ENCODE data around the gene HLTF. TPM values are rescaled to one million over a fixed set of nuclear protein-coding genes. Genes with fewer than 3 reads are reported as not detected.

HLTF gene
- total RNA-seq, 8 experiments from 2014 or later: 7.5 to 92.1 (median 71.6) TPM

DNA sequence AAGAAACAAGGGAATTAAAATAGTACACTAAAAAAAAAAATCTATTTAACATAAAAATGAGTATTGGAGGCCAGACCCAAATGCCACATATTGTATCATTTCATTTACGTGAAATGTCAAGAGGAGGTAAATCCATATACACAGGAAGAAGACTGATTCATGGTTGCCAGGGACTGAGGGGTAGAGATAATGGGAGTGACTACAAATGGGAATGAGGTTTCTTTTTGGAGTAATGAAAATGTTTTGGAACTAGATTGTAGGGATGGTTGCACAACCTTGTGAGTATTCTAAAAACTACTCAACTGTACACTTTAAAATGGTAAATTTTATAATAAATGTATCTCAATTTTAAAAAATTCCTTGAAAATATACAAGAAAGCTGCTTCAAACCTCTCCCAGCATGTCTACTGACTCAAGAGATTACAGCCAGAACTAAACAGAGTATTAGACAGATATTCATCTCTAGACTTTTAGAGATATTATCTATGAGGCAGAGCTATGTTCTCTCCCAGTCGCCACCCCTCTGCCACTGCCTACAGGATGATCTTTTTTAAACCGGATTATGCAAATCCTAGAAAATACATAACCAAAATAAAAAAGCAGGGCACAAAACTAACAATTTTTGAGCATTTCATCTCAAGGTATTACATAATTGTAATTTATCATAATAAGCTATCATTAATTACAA, 6.2 kb downstream of the HLTF start:
- Histone ChIP-seq H3K27ac (no peak overlapping the region), H3K4me1 (replicated peaks in 1 of 2) (peaks cover 8 to 9% of the 10 kb centered on the region in 2 donors), H3K4me3 (no peak overlapping the region)
- in situ Hi-C loops (cut with MboI; ENCODE audit: low pct_unique_long_range_greater_than_20kb in 2 of 9, low sequenced_read_pairs in 9 of 9, unreplicated experiment in 9 of 9): no loop called here
- ATAC-seq (replicated peaks in 6 of 8): peak in 1 of 8 experiments; percentile 44
- 81 to 100% (median 87%) methylated on average over 1 to 3 of the region's 3 CpGs for WGBS, 10 experiments

DNA sequence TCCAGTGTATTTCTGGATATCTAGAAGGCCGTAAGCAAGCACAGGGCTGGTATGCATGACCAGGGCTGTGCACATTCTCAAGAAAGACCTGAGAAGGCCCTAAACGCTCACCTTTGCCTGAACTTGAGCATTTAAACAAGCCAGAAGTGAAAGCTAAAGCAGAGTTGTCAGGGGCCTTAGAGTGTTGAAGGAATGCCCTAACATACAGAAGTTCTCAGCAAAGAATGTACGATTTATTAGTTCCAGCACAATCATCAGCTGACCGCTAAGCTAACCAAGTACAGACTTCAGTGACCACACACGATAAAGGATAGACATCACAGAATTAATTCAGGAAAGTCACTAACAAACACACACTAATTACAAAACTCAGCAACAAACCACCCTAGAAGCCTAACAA, 8.7 kb downstream of the HLTF start:
- Histone ChIP-seq H3K4me3 (no peak overlapping the region), H3K4me1 (replicated peaks in 1 of 2) (no peaks in the 10 kb centered on the region), H3K27ac (no peak overlapping the region)
- peak in 3 of 8 experiments; percentile 56 to 99 (median 66) for ATAC-seq (replicated peaks in 6 of 8)
- in situ Hi-C loops (cut with MboI; ENCODE audit: low pct_unique_long_range_greater_than_20kb in 2 of 9, low sequenced_read_pairs in 9 of 9, unreplicated experiment in 9 of 9): no loop called here
- WGBS, 10 experiments: 50 to 100% (median 82%) methylated on average over 1 to 5 of the region's 5 CpGs; no CpG with 5 or more reads in 2 of the 10 experiments

DNA sequence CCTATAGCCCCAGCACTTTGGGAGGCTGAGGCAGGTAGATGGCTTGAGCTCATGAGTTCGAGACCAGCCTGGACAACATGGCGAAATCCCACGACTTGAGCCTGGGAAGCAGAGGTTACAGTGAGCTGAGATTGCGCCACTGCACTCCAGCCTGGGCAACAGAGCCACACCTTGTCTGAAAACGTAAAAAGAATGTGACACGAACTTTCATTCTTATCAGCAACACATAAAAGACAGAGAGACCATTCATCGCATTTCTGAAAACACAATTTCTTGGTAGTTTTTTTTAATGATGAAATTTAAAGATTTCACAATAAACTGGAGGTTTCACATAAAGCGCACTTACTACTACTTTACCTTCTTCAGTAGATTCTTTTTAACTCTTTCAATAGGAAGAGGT, 18.4 kb downstream of the HLTF start:
- Histone ChIP-seq H3K4me3 (no peak overlapping the region), H3K27ac (no peak overlapping the region), H3K4me1 (replicated peaks in 1 of 2) (no peaks in the 10 kb centered on the region)
- in situ Hi-C loops (cut with MboI; ENCODE audit: low pct_unique_long_range_greater_than_20kb in 2 of 9, low sequenced_read_pairs in 9 of 9, unreplicated experiment in 9 of 9): no loop called here
- WGBS, 10 experiments: 86 to 100% (median 96%) methylated on average over 1 to 8 of the region's 8 CpGs
- ATAC-seq (replicated peaks in 6 of 8): no peak

DNA sequence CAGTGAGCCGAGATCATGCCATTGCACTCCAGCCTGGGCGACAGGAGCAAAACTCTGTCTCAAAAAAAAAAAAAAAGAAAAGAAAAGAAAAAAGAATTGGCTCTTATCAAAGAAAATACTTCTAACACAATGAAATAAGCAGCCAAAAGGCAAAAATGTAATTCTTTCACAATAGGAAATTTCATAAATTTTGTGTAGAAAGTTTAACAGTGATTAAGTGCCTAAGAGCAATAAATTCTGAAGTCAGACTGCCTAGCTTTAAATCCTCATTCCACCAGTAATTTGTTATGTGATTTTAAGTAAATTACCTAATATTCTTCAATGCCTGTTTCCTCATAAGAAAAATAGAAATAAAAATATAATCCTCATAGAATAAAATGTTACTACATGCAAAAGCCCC, 24.6 kb downstream of the HLTF start:
- no peak overlapping the region for H3K27ac ChIP-seq
- no peak overlapping the region for H3K4me3 ChIP-seq
- in situ Hi-C loops (cut with MboI; ENCODE audit: low pct_unique_long_range_greater_than_20kb in 2 of 9, low sequenced_read_pairs in 9 of 9, unreplicated experiment in 9 of 9): no loop called here
- ATAC-seq (replicated peaks in 6 of 8): no peak
- 55 to 100% (median 96%) methylated on average over 1 to 2 of the region's 2 CpGs; no CpG with 5 or more reads in 4 of the 10 experiments for WGBS, 10 experiments
- H3K4me1 ChIP-seq (replicated peaks in 1 of 2): no peaks in the 10 kb centered on the region

DNA sequence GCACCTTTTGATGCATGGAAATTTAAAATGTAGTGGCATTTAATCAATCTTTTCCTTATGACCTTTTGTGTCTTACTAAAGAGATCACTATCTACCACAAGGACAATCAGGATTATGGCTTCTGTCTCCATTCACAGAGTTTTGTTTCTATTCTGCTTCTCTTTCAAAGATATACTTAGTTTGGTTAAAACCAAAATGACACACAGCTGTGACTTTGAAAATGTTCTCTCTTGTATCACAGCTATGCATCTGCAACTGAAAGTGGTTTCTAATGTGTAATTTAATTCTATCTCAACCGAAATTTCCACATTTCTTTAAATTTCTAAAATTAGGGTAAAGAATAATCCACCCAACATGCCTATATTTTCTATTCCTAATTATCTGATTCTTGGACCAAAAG, 27.7 kb downstream of the HLTF start:
- Histone ChIP-seq H3K27ac (no peak overlapping the region), H3K4me3 (no peak overlapping the region), H3K4me1 (replicated peaks in 1 of 2) (no peaks in the 10 kb centered on the region)
- ATAC-seq (replicated peaks in 6 of 8): no peak
- in situ Hi-C loops (cut with MboI; ENCODE audit: low pct_unique_long_range_greater_than_20kb in 2 of 9, low sequenced_read_pairs in 9 of 9, unreplicated experiment in 9 of 9): no loop called here
- 86 to 100% (median 100%) methylated on average over 1 of the region's 1 CpG; no CpG with 5 or more reads in 2 of the 10 experiments for WGBS, 10 experiments

DNA sequence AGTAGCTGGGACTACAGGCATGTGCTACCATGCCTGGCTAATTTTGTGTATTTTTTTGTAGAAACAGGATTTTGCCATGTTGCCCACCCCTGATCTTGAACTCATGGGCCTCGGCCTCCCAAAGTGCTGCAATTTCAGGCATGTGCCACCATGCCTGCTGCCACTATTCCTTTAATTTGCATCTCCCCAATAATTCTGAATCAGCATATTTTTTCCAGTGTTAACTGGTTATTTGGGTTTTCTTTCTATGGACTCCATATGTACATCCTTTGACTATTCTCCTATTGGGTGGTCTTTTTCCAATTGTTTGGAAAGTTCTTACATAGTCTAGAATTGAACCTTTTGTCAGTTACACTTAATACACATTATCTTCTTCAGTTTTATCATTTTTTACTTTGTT, 28.1 kb downstream of the HLTF start:
- no peak overlapping the region for H3K27ac ChIP-seq
- H3K4me1 ChIP-seq (replicated peaks in 1 of 2): no peaks in the 10 kb centered on the region
- in situ Hi-C loops (cut with MboI; ENCODE audit: low pct_unique_long_range_greater_than_20kb in 2 of 9, low sequenced_read_pairs in 9 of 9, unreplicated experiment in 9 of 9): no loop called here
- no peak overlapping the region for H3K4me3 ChIP-seq
- 83 to 100% (median 100%) methylated on average over 1 of the region's 1 CpG; no CpG with 5 or more reads in 3 of the 10 experiments for WGBS, 10 experiments
- ATAC-seq (replicated peaks in 6 of 8): no peak

DNA sequence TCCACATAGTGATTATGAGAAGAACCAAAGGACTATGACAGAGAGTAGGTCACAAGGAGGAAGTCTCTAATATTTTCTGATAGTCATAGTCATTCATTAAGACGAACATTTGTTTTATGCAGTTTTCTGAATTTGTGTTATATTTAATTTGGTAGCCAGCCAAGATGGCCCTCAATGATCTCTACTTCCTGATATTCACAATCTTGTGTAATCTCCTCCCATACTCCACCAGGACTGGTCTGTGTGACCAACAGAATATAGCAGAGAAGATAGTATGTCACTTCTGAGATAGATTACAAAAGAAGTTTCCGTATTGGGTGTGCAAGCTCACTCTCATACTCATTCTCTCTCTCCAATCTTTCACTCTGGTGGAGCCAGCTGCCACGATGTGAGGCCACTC, 30.8 kb downstream of the HLTF start:
- 63 to 100% (median 92%) methylated on average over 2 to 3 of the region's 3 CpGs; no CpG with 5 or more reads in 3 of the 10 experiments for WGBS, 10 experiments
- no peak overlapping the region for H3K27ac ChIP-seq
- H3K4me3 ChIP-seq: no peak overlapping the region
- in situ Hi-C loops (cut with MboI; ENCODE audit: low pct_unique_long_range_greater_than_20kb in 2 of 9, low sequenced_read_pairs in 9 of 9, unreplicated experiment in 9 of 9): no loop called here
- no peaks in the 10 kb centered on the region for H3K4me1 ChIP-seq (replicated peaks in 1 of 2)
- ATAC-seq (replicated peaks in 6 of 8): no peak

DNA sequence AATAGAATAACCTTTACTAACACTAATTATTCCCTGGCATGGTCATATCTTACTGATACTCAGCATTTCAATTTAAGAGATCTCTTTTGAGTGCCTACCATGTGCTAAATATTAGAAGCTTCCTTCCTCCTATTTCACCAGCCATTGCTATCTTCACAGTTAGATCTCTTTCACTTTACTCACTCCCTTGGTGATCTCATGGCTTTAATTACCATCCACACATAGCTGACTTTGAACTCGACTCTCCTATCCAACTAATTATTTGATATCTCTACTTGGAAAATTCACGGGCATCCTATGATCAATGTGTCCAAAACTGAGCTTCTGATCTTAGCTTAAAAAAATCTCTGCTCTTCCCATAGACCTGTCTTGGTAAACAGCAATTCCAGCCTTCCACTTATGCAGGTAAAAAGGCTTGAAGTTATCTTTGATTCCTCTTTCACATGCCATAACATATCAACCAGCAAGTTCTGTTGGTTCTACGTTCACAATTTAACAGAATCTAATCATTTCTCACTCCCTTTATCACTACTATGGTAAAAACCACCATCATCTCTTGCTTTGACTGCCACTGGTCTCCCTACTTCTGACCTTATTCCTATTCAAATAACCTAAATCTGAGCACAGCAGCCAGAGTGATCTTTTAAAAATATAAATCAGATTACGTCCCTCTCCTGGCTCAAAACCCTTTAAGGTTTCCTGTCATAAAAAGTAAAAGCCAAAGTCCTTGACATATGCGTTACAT, 41.8 kb downstream of the HLTF start:
- WGBS, 10 experiments: 75 to 100% (median 87%) methylated on average over 2 to 5 of the region's 5 CpGs
- Histone ChIP-seq H3K27ac (no peak overlapping the region), H3K4me3 (no peak overlapping the region), H3K4me1 (replicated peaks in 1 of 2) (peaks cover 0 to 3% of the 10 kb centered on the region in 2 donors)
- no peak for ATAC-seq (replicated peaks in 6 of 8)
- in situ Hi-C loops (cut with MboI; ENCODE audit: low pct_unique_long_range_greater_than_20kb in 2 of 9, low sequenced_read_pairs in 9 of 9, unreplicated experiment in 9 of 9): no loop called here

DNA sequence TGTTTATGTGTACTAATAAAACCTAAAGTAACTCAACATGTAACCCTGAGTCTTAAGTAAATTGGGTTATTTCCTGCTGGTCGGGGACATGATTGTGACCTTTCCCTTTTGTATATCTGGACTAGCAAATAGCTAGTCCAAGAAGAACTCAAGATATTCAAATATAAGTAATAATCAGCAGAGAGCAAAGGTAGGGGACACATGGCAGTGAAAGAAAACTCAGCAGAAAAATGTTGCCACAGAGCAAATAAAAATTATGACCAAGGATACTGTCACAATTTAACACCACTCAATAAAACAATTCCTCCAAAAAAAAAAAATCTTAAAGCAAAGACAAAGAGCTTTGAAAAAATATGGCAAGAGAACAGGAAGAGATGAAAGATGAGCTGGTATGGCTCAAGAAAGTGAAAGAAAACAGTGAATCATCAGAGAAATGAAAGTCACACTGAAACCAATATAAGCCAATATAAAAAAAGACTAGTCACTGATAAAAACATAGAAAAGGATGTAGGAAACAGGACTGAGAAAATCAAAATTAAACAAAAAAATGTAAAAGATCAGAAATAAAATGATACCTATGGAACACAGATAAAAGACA, 43.4 kb downstream of the HLTF start:
- ATAC-seq (replicated peaks in 6 of 8): peak in 1 of 8 experiments; percentile 21
- WGBS, 10 experiments: 23 to 100% (median 89%) methylated on average over 1 of the region's 1 CpG; no CpG with 5 or more reads in 4 of the 10 experiments
- no peak overlapping the region for H3K27ac ChIP-seq

DNA sequence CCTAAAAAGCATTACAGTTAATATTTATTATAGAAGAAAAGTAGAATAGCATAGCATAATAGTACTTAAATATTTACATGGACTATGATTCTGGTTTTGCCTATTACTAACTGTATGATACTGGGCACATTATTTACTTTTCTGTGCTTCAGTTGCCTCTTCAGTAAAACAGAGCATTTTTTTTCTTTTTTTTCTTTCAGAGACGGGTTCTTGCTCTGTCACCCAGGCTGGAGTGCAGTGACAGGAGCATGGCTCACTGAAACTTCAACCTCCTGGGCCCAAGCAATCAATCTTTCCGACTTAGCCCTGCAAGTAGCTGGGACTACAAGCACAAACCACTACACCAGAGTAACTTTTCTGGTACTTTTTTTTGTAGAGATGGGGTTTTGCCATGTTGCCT, 48.0 kb downstream of the HLTF start:
- Histone ChIP-seq H3K4me3 (no peak overlapping the region), H3K27ac (no peak overlapping the region), H3K4me1 (replicated peaks in 1 of 2) (peaks cover 0 to 3% of the 10 kb centered on the region in 2 donors)
- no peak for ATAC-seq (replicated peaks in 6 of 8)
- 62 to 100% (median 80%) methylated on average over 1 to 2 of the region's 2 CpGs; no CpG with 5 or more reads in 3 of the 10 experiments for WGBS, 10 experiments
- in situ Hi-C loops (cut with MboI; ENCODE audit: low pct_unique_long_range_greater_than_20kb in 2 of 9, low sequenced_read_pairs in 9 of 9, unreplicated experiment in 9 of 9): no loop called here

More for the DNA sequence above, 43.4 kb downstream of the HLTF start:
- Histone ChIP-seq H3K4me1 (replicated peaks in 1 of 2) (peaks cover 0 to 3% of the 10 kb centered on the region in 2 donors), H3K4me3 (no peak overlapping the region)
- in situ Hi-C loops (cut with MboI; ENCODE audit: low pct_unique_long_range_greater_than_20kb in 2 of 9, low sequenced_read_pairs in 9 of 9, unreplicated experiment in 9 of 9): no loop called here

DNA sequence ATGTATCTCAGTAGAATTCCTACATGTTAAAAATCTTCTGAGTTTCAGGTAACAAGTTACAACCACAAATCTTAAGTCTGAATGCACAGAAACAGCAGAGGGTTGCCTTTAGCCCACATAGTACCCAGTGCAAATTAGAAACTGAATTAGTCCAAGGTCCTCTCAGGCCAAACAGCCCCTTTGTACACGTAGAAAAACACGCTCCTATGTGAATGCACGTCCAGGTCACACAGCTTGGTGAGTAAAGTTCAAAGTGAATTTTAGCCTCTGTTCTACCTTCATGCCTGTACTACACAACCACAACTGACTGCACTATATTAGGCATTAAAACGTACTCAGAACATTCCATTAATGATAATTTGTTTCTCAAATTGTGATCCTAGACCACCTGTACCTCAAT, 48.6 kb downstream of the HLTF start:
- in situ Hi-C loops (cut with MboI; ENCODE audit: low pct_unique_long_range_greater_than_20kb in 2 of 9, low sequenced_read_pairs in 9 of 9, unreplicated experiment in 9 of 9): no loop called here
- Histone ChIP-seq H3K4me1 (replicated peaks in 1 of 2) (peaks cover 0 to 2% of the 10 kb centered on the region in 2 donors), H3K4me3 (no peak overlapping the region), H3K27ac (no peak overlapping the region)
- no peak for ATAC-seq (replicated peaks in 6 of 8)
- 29 to 100% (median 91%) methylated on average over 1 to 4 of the region's 4 CpGs; no CpG with 5 or more reads in 2 of the 10 experiments for WGBS, 10 experiments

DNA sequence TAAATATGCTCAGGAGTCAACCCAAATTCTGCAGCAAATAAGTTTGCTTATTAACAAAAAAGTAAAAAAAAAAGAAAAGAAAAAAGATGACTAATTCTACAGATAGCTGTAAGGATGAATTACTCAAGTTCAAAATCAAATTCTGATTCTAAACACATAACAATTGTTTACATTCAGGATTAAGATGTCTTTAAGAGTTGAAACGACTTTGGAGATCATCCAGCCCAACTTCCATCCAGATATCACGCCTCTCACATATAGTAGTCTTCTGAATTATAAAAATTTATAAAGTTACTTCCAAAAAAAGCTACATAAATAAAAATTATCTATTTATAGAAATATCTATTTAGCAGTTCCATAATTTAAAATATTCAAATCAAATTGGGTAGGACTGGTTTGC, 55.2 kb downstream of the HLTF start:
- H3K4me3 ChIP-seq: no peak overlapping the region
- ATAC-seq (replicated peaks in 6 of 8): no peak
- H3K4me1 ChIP-seq (replicated peaks in 1 of 2): no peaks in the 10 kb centered on the region
- in situ Hi-C loops (cut with MboI; ENCODE audit: low pct_unique_long_range_greater_than_20kb in 2 of 9, low sequenced_read_pairs in 9 of 9, unreplicated experiment in 9 of 9): no loop called here
- 75 to 100% (median 100%) methylated on average over 1 to 2 of the region's 2 CpGs; no CpG with 5 or more reads in 1 of the 10 experiments for WGBS, 10 experiments
- H3K27ac ChIP-seq: no peak overlapping the region

DNA sequence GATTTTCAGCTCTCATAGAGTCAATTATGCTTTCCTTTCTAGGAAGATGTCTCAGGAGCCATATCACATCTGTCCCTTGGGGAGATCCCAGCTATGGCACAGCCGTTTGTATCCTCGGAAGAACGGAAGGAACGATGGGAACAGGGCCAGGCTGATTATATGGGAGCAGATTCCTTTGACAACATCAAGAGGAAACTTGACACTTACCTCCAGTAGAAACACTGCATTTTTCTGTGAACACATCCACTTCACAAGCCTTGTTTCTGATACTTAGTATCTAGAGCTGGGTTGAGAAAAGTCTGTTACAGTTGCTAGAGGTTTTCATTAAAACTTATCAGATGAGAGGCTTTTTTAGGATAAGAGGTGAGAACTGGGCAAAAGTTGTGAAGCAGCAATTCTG, 59.6 kb downstream of the HLTF start:
- Histone ChIP-seq H3K27ac (no peak overlapping the region), H3K4me3 (no peak overlapping the region), H3K4me1 (replicated peaks in 1 of 2) (no peaks in the 10 kb centered on the region)
- 13 to 96% (median 79%) methylated on average over 1 to 4 of the region's 4 CpGs for WGBS, 10 experiments
- ATAC-seq (replicated peaks in 6 of 8): no peak
- in situ Hi-C loops (cut with MboI; ENCODE audit: low pct_unique_long_range_greater_than_20kb in 2 of 9, low sequenced_read_pairs in 9 of 9, unreplicated experiment in 9 of 9): no loop called here

All from motor neuron (in vitro differentiated cells).